ENCODE data around the gene MTRFR.

MTRFR gene

GRCh38 chr12:123267991-123268843 lies 35.0 kb downstream of the MTRFR start:
- TF ChIP-seq CTCF (IDR thresholded peaks at IDR 0.05; ENCODE audit: low read length) (no peak), EZH2 (optimal IDR thresholded peaks at IDR 0.05; ENCODE audit: low read depth, low read length) (no peak), EZH2phosphoT487 (IDR thresholded peaks at IDR 0.05; ENCODE audit: low read length) (no peak)
- H3K27ac ChIP-seq (ENCODE audit: low read length) = no peak overlapping the region
- no peaks in the 10 kb centered on the region for H3K9me3 ChIP-seq (replicated peaks; ENCODE audit: insufficient read depth, low read length)
- no peaks in the 10 kb centered on the region for H3K9me2 ChIP-seq (replicated peaks; ENCODE audit: insufficient read depth, low read length)
- H4K20me1 ChIP-seq (ENCODE audit: insufficient read depth, low read length) = no peaks in the 10 kb centered on the region
- DNase-seq = no peak
- no peaks in the 10 kb centered on the region for H3K36me3 ChIP-seq (replicated peaks; ENCODE audit: insufficient read depth, low read length)
- no peaks in the 10 kb centered on the region for H3K4me1 ChIP-seq (ENCODE audit: low read length)
- H3K79me2 ChIP-seq (ENCODE audit: low read length) = no peaks in the 10 kb centered on the region
- H3F3A ChIP-seq (ENCODE audit: insufficient read depth, low read length) = no peaks in the 10 kb centered on the region
- H3K4me3 ChIP-seq (ENCODE audit: low read length) = no peak overlapping the region
- no peak overlapping the region for H2AFZ ChIP-seq (ENCODE audit: low read length)
- H3K27me3 ChIP-seq (replicated peaks; ENCODE audit: insufficient read depth, low read length) = no peaks in the 10 kb centered on the region
- no peak overlapping the region for H3K4me2 ChIP-seq (ENCODE audit: low read depth, low read length)
- H3K9ac ChIP-seq (ENCODE audit: low read length) = no peak overlapping the region

- TF ChIP-seq EZH2phosphoT487 (IDR thresholded peaks at IDR 0.05; ENCODE audit: low read length) (no peak), EZH2 (optimal IDR thresholded peaks at IDR 0.05; ENCODE audit: low read depth, low read length) (no peak), CTCF (IDR thresholded peaks at IDR 0.05; ENCODE audit: low read length) (no peak)
- Histone ChIP-seq H3K9ac (ENCODE audit: low read length) (no peak overlapping the region), H3K9me2 (replicated peaks; ENCODE audit: insufficient read depth, low read length) (no peaks in the 10 kb centered on the region), H3K9me3 (replicated peaks; ENCODE audit: insufficient read depth, low read length) (no peaks in the 10 kb centered on the region), H3K4me1 (ENCODE audit: low read length) (no peaks in the 10 kb centered on the region), H3K4me2 (ENCODE audit: low read depth, low read length) (no peak overlapping the region), H2AFZ (ENCODE audit: low read length) (no peak overlapping the region), H3K79me2 (ENCODE audit: low read length) (no peaks in the 10 kb centered on the region), H3K27me3 (replicated peaks; ENCODE audit: insufficient read depth, low read length) (no peaks in the 10 kb centered on the region), H3K27ac (ENCODE audit: low read length) (no peak overlapping the region), H3K36me3 (replicated peaks; ENCODE audit: insufficient read depth, low read length) (no peaks in the 10 kb centered on the region), H4K20me1 (ENCODE audit: insufficient read depth, low read length) (no peaks in the 10 kb centered on the region), H3K4me3 (ENCODE audit: low read length) (no peak overlapping the region), H3F3A (ENCODE audit: insufficient read depth, low read length) (no peaks in the 10 kb centered on the region)
- no peak for DNase-seq
Observed at GRCh38 chr12:123268850-123269249, 35.6 kb downstream of the MTRFR start.

- Histone ChIP-seq H3K27ac (ENCODE audit: low read length) (no peak overlapping the region), H4K20me1 (ENCODE audit: insufficient read depth, low read length) (no peaks in the 10 kb centered on the region), H3K79me2 (ENCODE audit: low read length) (no peaks in the 10 kb centered on the region), H3K4me3 (ENCODE audit: low read length) (no peak overlapping the region), H3K9me3 (replicated peaks; ENCODE audit: insufficient read depth, low read length) (no peaks in the 10 kb centered on the region), H3K4me1 (ENCODE audit: low read length) (no peaks in the 10 kb centered on the region), H2AFZ (ENCODE audit: low read length) (no peak overlapping the region), H3K4me2 (ENCODE audit: low read depth, low read length) (no peak overlapping the region), H3F3A (ENCODE audit: insufficient read depth, low read length) (no peaks in the 10 kb centered on the region), H3K36me3 (replicated peaks; ENCODE audit: insufficient read depth, low read length) (no peaks in the 10 kb centered on the region), H3K27me3 (replicated peaks; ENCODE audit: insufficient read depth, low read length) (no peaks in the 10 kb centered on the region), H3K9me2 (replicated peaks; ENCODE audit: insufficient read depth, low read length) (no peaks in the 10 kb centered on the region), H3K9ac (ENCODE audit: low read length) (no peak overlapping the region)
- DNase-seq = no peak
- TF ChIP-seq EZH2 (optimal IDR thresholded peaks at IDR 0.05; ENCODE audit: low read depth, low read length) (no peak), CTCF (IDR thresholded peaks at IDR 0.05; ENCODE audit: low read length) (no peak), EZH2phosphoT487 (IDR thresholded peaks at IDR 0.05; ENCODE audit: low read length) (no peak)
Observed at GRCh38 chr12:123269395-123269892, 36.2 kb downstream of the MTRFR start.
